HUDEP-2 (cell line): ENCODE data around the gene NDUFB10.
A peak's percentile ranks its signal among the peaks of the same experiment; 100 is the strongest.

ENCODE experiments used
- DNase-seq, 76 experiments: peaks; one replicate each; lab custom pipeline; 2025; ENCODE audit not compliant: unreplicated experiment in 76 of 76; lab: John Stamatoyannopoulos, UW

Gene NDUFB10

DNA sequence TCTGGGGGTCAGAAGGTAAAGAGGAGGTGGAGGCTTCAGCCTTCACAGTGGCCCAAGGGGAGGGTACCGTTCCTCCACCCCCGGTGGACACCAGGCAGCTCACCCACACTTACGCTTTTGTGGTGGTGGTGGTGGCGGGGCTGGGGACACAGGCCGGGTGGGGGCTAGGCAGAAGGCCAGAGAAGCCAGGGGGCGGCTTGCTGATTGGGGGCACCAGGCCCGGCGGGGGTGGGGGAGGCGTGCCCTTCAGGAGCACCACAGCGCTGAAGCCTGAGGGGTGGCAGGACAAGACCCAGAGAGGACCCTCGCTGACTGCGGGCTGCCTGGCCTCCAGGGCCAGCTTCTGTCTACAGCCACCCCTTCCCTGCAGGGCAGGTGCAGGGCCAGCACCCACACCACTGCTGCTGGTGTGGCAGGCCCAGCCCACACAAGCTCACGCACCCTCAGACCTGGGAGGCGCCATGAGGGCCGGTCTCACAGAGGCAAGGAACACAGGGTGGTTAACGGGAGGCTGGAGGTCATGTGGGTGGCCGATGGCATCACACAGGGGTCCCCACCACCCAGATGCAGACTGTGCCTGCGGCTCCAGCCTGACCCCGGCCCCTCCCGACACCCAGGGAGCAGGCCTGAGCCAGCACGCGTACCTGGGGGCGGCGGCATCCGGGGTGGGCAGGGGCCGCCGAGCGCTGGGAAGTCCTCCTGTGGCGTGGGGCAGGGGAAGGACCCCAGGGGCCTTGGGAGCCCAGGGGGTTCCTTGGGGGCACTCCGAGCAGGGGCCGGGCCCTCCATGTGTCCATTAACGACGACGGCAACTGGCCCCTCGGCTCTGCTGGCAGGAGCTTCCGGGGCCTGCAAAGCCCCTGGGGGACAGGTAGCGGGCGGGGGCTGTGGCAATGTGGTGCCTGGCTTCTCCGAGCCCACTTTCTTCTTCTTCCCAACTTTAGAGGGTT lies 39.8 kb downstream of the NDUFB10 start:
- no peak for DNase-seq

DNA sequence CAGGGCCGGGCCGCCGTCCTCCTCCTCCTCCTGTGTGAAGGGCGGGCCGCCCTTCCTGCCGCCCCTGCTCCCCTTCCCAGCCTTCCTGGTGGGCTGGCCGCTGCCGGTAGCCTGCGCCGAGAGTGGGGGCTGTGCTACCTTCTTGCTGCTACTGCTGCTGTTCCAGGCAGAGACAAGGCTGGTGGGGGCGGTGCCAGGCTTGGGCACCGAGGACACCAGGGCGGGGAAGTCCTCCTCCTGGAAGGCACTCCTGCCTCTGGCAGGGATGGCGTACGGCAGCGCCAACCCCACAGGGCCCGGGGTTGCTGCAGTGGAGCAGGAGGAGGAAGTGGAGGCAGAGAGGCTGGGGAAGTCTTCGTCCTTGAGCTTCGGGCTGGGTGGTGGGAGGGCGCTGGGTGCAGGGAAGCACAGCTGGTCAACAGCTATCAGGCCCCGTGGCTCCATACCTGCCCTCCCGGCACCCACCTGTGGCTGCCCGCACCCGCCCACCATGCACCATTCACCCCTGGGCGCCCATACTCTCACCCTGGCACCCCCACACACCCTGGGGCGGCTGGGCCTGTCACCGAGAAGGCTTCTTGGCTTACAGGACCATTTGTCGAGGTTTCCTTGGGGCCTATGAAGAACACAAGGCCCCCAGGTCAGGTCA lies 40.7 kb downstream of the NDUFB10 start:
- no peak for DNase-seq

DNA sequence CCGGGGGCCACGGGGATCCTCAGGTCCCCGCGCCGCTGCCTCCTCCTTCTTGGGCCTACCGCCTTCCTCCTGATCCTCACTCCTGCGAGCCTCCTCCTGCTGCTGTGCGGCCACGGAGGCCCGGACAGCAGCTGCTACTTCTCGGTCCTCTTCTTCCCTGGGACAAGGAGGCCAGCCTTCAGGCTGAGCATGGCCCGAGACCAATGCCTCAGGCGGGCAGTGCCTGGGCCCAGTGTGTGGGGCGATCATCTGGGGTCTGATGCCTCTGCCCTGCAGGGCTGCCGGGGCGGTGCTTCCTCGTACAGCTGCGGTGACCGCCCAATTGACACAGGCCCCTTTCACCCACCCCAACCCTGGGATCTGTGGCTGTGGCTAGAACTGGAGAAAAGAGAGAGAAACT lies 41.7 kb downstream of the NDUFB10 start:
- no peak for DNase-seq

DNA sequence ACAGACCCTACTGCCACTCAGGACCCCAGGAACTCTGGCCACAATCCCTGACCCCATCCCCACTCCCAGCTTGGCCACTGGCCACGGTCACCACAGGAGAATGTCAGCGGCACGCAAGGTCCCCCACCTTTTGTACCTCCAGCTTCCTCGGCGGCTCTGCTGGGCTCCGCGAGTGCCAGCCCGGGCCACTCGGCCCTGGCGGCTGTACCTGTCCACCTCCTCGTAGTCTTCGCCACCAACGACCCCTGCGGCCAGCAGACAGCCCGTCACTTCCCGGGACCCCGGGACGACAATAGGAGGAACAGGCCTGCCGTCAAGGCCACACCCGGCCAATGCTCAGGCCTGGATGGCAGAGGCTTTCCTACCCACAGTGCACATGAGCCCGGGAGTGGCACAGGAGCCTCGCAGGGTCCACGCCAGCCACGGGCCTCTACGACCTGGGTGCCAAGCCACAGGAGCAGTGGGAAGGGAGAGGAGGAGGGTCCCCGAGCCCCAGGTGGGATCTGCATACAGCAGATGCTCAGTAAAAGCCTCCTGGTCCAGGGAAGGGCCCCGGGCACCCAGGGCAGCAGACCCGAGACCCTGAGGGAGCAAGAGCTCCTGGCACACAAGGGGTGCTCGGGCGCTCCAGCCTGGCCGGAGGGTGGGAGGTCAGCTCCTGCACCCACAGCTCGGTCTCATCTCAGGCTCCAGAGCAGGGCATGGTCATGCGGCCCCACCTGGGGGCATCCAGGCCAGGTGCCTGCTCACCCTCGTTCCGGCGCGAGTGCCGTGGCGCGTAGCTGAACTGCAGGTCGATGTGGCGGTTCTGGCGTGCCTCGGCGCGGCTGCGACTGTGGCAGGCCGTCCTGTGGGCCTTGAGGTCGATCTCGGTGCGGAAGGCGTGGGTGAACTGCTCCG lies 42.4 kb downstream of the NDUFB10 start:
- no peak for DNase-seq

DNA sequence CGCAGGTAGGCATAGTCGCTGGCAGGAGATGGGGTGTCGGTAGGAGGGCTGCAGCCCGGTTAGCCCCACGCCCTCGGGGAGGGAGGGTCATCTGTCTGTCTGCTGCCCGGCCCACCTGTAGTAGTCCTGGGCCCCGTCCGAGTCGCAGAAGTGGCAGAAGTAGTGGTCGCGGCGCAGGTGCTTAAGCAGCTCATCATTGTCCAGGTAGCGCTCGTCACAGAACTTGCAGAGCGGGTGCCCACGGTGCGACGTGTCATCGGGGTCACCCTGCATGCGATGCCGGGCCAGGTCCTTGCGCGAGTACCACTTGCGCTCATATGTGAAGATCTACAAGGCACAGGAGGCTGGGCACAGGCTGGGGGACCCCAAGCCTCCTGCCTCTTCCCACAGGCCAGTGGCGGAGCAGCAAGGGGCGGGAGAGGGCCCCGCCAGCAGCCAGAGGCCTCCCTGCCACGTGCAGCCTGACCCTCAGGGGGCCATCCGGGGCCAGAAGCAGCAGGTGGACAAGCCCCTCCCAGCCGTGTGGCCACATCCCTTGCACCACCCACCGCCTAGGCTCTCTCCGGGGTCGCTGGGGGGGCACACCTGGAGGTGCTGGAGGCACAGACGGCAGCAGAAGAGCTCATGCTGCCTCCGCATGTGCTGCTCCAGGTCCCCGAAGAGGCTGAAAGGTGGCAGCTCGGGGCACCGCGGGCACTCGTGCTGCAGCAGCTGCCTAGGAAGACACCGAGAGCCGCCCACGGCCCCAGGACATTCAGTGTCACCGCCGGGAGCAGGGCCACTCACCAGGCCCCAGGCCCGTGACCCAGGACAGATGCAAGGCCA lies 43.3 kb downstream of the NDUFB10 start:
- no peak for DNase-seq

DNA sequence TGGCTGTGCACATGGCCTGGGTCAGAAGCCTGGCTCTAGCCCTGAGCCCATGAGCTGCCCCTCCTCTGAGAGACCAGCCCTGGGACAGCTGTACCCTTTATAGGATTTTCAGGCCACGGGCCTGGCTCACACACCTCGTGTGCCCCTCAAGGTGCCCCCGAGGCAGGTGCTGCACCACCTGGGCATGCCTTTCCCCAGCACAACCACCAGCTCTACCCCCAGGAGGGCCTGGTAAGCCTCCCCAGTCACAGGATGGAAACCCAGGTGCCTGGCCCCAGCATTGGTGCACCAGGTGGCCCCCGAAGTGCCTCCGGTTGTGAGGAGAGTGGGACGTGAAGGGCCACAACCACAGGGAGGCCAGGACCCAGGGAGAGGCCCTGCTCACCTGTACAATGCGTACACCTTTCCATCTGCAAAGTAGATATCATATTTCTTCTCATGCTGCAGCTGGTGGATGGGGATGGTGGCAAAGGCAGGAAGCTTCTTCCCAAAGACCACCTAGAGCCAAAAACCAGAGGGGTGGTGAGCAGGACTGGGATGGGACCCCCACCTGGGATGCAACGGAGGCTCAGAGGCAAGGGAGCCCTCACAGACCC lies 44.0 kb downstream of the NDUFB10 start:
- no peak for DNase-seq

DNA sequence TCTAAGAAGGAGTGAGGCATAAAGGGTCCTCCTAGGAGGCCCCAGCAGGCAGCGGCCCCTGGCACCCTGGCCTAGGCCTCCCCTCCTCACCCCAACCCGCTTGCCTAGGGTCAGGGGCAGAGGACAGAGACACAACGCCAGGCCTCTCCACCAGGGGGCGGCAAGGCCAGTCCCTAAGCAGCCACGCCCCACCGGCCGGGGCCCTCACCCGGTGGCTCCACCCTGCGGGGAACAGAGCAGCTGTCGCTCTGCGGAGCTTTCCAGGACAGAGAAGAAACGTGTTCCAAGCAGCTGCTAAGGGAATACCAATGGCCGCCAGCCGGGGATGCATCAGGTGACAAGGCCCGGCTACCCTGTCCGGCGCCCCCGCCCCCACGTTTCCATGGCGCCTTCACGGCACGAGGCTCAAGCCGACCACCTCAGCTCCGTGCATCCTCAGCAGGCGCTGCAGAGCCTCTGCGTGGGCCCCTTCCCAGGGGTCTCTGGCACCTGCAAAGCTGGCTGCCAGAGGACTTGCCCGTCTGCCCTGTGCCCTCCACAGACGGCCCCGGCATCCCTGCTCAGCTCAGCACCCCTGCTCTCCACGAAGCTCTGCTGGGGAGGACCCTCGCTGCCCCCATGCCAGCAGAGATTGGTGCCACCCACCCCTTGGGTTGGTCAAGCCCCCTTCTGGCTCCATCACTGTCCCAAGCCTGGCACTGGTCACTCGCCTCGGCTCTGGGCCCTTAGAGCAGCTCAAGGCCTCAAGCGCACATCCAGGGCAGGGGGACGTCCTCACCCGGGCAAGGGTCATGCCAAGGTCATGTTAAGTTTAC lies 44.7 kb downstream of the NDUFB10 start:
- DNase-seq: peak in 74 of 76 experiments; percentile 21 to 95 (median 85)

DNA sequence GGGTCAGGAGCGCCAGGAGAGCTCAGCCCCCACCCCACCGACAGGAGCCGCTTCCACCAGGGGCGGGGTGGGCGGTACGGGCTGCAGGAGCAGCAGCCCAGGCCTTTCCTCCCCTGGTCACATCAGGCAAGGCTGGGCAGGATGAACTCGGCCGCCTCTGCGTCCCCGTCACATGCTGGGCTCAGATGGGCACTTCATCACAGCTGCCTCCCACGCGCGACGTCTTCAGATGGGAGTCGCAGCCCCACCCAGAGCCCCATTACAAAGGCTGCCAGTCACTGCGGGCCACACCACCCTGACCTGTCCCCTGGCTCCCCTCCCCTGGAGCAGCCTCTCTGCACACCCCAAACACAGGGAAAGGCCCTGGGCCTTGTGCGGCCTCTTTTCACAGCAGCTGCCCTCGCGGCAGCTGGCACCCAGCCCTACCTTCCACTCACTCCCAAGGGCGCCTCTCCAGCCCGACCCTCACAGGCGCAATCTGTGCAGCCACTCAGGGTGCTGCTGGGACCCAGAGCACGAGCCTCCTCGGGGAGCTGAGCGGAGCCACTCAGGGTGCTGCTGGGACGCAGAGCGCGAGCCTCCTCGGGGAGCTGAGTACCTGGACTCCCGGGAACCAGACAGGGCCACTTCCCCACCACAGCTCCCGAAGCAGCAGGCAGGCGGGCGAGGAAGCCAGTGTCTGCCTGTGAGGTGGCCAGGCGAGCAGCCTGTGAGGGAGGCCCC lies 45.6 kb downstream of the NDUFB10 start:
- peak in 6 of 76 experiments; percentile 10 to 52 (median 20) for DNase-seq

DNA sequence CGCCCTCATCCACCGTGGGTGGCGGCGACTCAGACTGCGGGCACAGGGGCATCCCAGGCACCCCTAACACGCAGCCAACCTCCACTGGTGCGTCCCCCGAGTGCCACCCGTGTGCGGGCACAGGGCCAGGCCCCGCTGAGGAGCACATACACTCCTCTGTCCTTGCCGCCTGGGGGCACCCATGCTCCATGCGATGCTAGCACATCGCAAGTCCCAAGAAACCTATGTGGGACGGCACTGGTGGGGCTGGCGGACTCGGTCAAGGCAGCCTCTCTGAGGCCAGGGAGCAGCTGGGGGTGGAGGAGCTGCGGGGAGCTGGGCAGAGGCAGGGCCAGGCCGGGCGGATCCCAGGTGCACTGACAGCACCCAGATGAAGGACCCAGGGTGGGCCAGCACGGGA lies 46.3 kb downstream of the NDUFB10 start:
- DNase-seq: peak in 15 of 76 experiments; percentile 5 to 42 (median 22)

DNA sequence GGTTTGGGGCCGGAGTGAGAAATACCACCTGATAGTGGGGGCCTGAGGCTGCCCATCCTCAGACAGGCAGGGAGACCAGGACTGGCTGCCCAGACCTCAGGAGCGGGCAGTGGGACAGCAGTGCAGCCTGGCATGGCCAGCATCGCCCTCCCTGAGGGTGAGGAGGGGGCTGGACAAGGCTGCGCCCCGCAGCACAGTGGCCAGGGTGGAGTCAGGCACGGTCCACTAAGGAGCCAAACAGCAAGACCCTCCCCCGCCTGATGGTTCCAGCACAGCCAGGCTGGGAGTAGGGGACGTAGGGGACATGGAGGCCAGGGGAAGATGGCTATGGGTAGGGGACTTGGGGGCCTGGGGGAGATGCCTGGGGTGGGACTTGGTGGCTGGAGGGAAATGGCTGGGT lies 47.0 kb downstream of the NDUFB10 start:
- no peak for DNase-seq

DNA sequence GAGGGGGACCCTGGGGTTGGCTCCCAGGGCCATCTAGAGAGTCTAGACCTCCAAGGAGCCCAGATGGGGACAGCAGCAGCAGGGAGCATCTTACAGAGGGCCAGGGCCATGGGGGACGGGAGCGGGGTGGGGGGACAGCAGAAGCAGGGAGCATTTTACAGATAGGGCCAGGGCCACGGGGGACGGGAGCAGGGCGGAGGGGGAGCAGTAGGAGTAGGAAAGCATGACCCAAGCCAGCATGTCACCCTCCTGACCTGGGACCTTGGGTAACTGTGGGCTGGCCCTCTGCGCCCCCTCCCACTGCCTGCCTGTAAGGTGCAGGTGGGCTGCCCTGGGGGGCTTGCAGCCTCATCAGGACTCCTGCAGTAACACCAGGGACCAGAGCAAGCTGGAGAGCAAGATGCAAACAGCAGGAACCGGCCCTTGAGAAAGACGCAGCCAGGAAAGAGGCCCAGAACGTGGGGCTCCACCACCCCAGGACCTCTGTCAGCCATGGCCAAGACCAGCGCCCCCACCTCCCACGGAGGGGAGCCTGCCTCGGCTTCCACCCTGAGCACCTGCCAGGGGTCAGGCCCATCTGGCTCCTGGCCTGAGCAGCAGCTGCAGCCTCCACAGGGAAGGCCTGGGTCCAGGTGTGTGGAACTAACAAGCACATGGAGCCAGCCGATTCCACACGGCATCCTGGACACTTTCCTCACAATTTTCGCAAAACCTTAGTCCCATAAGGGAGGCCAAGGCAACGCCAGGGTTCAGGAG lies 47.9 kb downstream of the NDUFB10 start:
- no peak for DNase-seq

DNA sequence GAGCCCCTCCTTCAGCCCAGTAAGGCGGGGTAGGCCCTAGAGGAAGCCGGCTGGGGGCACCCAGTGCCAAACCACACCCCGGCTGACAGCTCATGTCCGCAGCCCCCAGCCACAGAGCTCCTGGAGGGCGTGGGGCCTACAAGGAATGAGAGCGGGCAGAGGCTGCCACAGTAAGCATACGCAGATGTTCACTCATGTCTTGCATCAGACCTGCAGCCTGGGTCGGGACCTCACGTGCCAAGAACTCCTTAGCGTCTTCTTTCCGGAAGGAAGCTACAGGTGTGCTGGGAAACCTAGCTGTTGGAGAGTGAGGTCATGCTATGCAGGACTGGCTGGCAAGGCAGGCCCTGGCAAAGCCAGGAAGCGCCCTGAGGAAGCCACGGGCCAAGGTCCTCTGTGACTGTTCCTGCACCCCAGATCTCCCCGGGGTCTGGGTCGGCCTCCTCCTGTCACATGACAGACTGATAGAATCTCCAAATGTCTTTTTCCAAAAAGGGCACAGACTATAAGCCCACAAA lies 48.7 kb downstream of the NDUFB10 start:
- DNase-seq: peak in 35 of 76 experiments; percentile 13 to 56 (median 36)

DNA sequence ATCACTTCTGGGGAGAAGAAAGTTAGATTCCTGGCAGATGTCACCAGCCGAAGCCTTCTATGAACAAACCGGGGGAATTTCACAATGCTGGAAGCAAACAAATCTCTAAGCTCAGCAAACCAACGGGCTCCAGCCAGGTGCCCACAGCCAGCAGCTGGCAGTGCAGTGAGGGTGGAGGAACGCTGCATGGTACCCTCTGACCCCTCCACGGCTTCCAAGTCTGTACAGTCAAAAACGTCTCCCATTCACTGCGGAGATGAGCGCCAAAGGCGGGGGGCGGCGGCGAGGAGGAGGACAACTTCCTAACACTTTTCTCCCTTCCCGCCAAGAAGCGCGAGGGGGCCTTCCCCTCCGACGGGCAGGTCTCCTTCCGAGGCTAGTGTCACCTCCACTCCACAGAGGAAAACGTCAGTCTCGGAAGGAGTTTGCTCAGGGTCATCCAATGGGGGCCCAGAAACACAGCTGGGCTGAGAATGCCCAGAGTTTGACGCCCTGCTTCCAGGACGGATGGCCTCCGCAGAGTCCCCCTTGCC lies 49.4 kb downstream of the NDUFB10 start:
- DNase-seq: peak in 4 of 76 experiments; percentile 12 to 28 (median 19)

DNA sequence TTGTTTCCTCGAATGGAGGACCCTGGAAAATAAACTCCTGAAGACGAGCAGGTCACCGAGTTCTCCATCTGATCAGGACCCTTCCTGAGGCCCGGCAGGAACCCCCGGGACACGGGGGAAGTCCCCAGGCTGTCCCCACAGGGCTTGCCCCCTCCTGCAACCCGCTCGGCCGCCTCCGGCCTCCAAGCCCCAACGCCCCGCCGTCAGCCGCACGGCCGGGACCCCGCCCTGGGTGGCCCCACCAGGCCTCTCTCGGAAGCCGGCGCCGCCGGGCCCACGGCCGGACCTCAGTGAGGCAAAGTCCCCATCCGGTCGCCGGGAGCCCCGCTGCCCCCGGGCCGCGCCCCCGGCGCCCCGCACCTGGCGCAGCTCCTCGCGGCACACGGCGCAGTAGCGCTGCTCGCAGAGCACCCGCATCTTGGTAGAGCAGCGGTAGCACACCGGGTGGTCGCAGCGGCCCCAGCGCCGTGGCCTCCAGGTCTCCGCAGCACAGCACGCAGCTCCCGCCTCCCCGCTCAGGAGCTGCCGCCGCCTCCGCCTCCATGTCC lies 49.9 kb downstream of the NDUFB10 start:
- DNase-seq: peak in 3 of 76 experiments; percentile 16 to 23 (median 18)

DNA sequence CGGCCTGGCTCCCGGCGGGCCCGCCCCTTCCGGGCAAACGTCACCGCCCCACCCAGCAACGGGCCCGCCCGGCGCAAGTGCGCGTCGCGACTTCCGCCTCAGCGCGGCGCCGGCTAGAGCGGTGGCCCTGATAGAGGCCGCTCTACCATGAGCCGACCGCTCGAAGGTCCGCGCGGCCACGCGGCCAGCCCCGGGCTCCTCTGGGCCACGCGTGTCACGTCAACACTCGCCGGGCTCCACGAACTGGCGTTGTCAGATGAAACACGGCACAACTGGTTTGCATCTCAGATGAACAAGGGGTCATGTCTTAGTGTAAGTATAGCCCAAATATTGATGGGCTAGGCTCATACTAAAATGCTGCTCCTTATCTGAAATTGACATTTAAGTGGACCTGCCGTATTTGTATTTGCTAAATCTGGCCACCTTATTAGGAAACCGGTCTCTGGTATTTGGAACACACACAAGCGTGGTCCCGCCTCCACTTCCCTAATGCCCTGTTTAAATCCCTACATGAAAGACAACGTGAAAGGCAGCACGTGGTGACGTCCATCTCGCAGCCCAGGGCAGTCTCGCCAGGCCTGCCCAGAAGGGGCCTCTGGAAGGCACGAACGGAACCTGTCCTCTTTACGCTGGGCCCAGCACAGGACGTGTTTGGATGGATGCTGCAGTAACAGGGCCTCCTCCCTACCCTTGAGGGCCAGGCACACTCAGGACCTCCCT lies 50.6 kb downstream of the NDUFB10 start, which contains the start of gene ZNF598:
TSS of gene ZNF598 (minus strand) at position 31 of the 720 bp plus-strand sequence.
- peak in 65 of 76 experiments; percentile 19 to 79 (median 60) for DNase-seq
